IMR-90 (cell line): ENCODE results near the gene SNX22. TPM values are rescaled to one million over a fixed set of nuclear protein-coding genes. Genes with fewer than 3 reads are reported as not detected.

ENCODE experiments used
- microRNA-seq, 2 experiments: library from miRNA; stranded (forward) in 1 of 2; unstranded in 1 of 2; fragments of 10-50 nt in 1 of 2; fragments of <30 nt in 1 of 2; gene quantifications in 1 of 2; microRNA quantifications in 1 of 2; one replicate each; pipeline versions ENCODE3 to v1.1.0; 2013 to 2020; ENCODE audit not compliant: insufficient read depth in 1 of 2, insufficient read length in 1 of 2, unreplicated experiment in 1 of 2
- polyA plus RNA-seq, 3 experiments: library from polyadenylated mRNA; depleted of rRNA; stranded (reverse); fragments of >200 nt; gene quantifications; 2 replicates each; pipeline ENCODE4 v1.2.3, GENCODE V29; 2012; ENCODE audit warnings: low replicate concordance in 1 of 3
- small RNA-seq, 5 experiments: library from RNA; depleted of rRNA; stranded (forward); fragments of <200 nt; gene quantifications; one replicate each; pipeline ENCODE3, GENCODE V24; 2012
- total RNA-seq: library from RNA; depleted of rRNA; stranded (reverse); fragments of >200 nt; gene quantifications from 2 replicates; pipeline ENCODE4 v1.2.3, GENCODE V29; 2012; rRNA removed

The SNX22 gene
- total and polyA plus RNA-seq, 2 of the 4 experiments (the other 2 are of a cell fraction) = 0.12 to 0.18 TPM

Small RNA genes within 50 kb of the gene (microRNA-seq; reads per million reads assigned to microRNA genes)
- gene RF00019 (ENCODE audit: insufficient read depth, insufficient read length) = not detected

Small RNA genes within 50 kb of the gene (small RNA-seq; reads per million reads assigned to genes)
- 0 reads per million in 5 experiments for gene RF00019

Other genes starting within 250 kb of the SNX22 start
- gene DAPK2, start 105.2 kb upstream of the SNX22 start, total RNA-seq = 0.28 and 0.36 TPM in 2 replicates
- gene DAPK2, start 105.2 kb upstream of the SNX22 start, polyA plus RNA-seq (2012; rRNA removed) = 0.34 and 0.96 TPM in 2 replicates
- gene CIAO2A, start 57.9 kb upstream of the SNX22 start, total RNA-seq = 36.7 and 69.4 TPM in 2 replicates
- 34.6 and 38.3 TPM in 2 replicates for gene CIAO2A, start 57.9 kb upstream of the SNX22 start, polyA plus RNA-seq (2012; rRNA removed)
- 34.7 and 35.3 TPM in 2 replicates for gene SNX1, start 55.7 kb upstream of the SNX22 start, total RNA-seq
- 72.3 and 75.9 TPM in 2 replicates for gene SNX1, start 55.7 kb upstream of the SNX22 start, polyA plus RNA-seq (2012; rRNA removed)
- gene PPIB, start 11.3 kb downstream of the SNX22 start, total RNA-seq = 1,601 and 1,682 TPM in 2 replicates
- 1,358 and 1,517 TPM in 2 replicates for gene PPIB, start 11.3 kb downstream of the SNX22 start, polyA plus RNA-seq (2012; rRNA removed)
- gene CSNK1G1, start 204.4 kb downstream of the SNX22 start, total RNA-seq = 26.7 and 29.4 TPM in 2 replicates
- 6.7 and 7.4 TPM in 2 replicates for gene CSNK1G1, start 204.4 kb downstream of the SNX22 start, polyA plus RNA-seq (2012; rRNA removed)
- gene PCLAF, start 229.7 kb downstream of the SNX22 start, total RNA-seq = 12.9 and 34.2 TPM in 2 replicates
- gene PCLAF, start 229.7 kb downstream of the SNX22 start, polyA plus RNA-seq (2012; rRNA removed) = 57.3 and 60.5 TPM in 2 replicates
- gene TRIP4, start 236.1 kb downstream of the SNX22 start, total RNA-seq = 13.1 and 13.9 TPM in 2 replicates
- 15.6 and 19.4 TPM in 2 replicates for gene TRIP4, start 236.1 kb downstream of the SNX22 start, polyA plus RNA-seq (2012; rRNA removed)